Activated T-helper 2 cell treated with anti-CD3 and anti-CD28 coated beads, Interferon-gamma antibody, Interleukin-2, Interleukin-4, amounts not matched to agents 10 μg/mL and 5 μg/mL and 100 μg/mL, durations not matched to agents 14 hours and 24 hours and 36 hours (primary cell): ENCODE data around the gene ANKRD40. TPM values are rescaled to one million over a fixed set of nuclear protein-coding genes. Genes with fewer than 3 reads are reported as not detected.

Experiments
- DNase-seq: peaks from one replicate; pipeline ENCODE4 v3.0.0; 2021; ENCODE audit warnings: low spot score
- H3K27ac Mint-ChIP-seq: one replicate; pipeline ENCODE4 v1.8.0; 2021; ENCODE audit warnings: mixed read lengths
- H3K27me3 Mint-ChIP-seq: one replicate; pipeline ENCODE4 v1.8.0; 2021; ENCODE audit warnings: low read depth, mixed read lengths
- H3K36me3 Mint-ChIP-seq: one replicate; pipeline ENCODE4 v1.8.0; 2021; ENCODE audit warnings: low read depth, mixed read lengths
- H3K4me1 Mint-ChIP-seq: one replicate; pipeline ENCODE4 v1.8.0; 2021; ENCODE audit warnings: low read depth, mixed read lengths
- H3K4me3 Mint-ChIP-seq: one replicate; pipeline ENCODE4 v1.8.0; 2021; ENCODE audit warnings: low read depth, mild to moderate bottlenecking, moderate library complexity, mixed read lengths
- H3K9me3 Mint-ChIP-seq: one replicate; pipeline ENCODE4 v1.8.0; 2021; ENCODE audit warnings: mixed read lengths
- intact Hi-C: fragments of 100-400 bp; cut with micrococcal nuclease; formaldehyde crosslinking; loops from one replicate; pipeline ENCODE4 v1.15.1; 2023
- total RNA-seq: library from RNA; stranded (reverse); gene quantifications from 2 replicates; pipeline ENCODE4 v1.2.3, GENCODE V29; 2022

Gene ANKRD40, protein sequence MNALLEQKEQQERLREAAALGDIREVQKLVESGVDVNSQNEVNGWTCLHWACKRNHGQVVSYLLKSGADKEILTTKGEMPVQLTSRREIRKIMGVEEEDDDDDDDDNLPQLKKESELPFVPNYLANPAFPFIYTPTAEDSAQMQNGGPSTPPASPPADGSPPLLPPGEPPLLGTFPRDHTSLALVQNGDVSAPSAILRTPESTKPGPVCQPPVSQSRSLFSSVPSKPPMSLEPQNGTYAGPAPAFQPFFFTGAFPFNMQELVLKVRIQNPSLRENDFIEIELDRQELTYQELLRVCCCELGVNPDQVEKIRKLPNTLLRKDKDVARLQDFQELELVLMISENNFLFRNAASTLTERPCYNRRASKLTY
- 37.8 and 39.4 TPM in 2 replicates for total RNA-seq

DNA sequence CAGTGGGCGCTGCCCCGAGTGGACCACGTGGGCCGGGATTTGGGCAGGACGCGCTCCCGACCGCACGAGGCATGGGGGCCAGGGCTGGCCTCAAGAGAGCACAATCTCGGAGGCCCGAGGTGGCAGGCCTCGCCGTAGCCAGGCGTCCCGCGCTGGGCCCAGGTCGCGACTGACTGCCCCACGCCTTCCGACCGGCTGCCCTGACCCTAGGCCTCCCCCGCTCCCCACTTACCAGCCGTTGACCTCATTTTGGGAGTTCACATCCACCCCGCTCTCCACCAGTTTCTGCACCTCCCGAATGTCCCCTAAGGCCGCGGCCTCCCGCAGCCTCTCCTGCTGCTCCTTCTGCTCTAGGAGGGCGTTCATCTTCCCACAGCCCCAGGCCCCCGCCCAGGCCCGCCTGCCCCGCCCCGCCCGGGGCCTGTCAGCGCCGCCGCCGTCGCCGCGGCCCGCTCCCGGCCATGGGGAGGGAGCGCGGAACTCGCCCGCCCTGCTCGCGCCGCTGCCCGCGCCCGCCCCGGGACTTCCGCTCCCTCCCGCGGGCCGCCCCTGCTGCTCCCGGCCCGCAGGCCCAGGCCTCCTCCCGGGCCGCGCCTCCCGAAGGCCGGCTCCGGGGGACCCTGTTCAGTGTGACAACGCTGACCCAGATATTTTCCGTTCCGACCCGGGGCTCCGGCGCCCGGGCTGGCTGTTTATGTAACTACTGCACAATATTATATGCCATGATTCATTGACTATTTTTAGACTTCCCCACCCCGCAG, at the start of gene ANKRD40:
Gene ANKRD40 (minus strand): TSS at position 626 of the 761 bp plus-strand sequence. CDS start 260 bp downstream, at position 366.
- peak; percentile 91 for DNase-seq

DNA sequence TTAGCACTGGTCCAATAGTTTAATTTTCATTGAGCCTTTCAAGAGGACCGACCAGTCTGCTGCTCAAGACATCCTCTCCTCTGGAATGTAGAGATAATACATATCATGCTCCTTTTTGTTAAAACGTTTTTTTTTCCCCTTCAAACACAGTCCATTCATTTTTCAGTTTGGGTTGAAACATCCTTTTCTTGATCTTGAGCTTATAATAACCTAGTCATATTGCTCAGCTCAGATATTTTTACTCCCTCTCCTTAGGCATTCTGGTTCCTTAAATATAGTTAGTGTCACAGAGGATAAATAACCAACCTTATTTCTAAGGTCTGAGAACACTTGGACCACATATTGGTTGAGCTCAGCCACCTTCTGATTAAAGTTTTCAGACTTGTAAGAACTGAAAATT, 46.8 kb upstream of the ANKRD40 start:
- intact Hi-C loops = no loop called here

More for the DNA sequence above, at the start of gene ANKRD40:
- H3K27me3 Mint-ChIP-seq = peaks cover 3% of the 10 kb centered on the region
- no peaks in the 10 kb centered on the region for H3K9me3 Mint-ChIP-seq
- H3K36me3 Mint-ChIP-seq = peaks cover 28% of the 10 kb centered on the region
- H3K27ac Mint-ChIP-seq = peak within 1 kb of the TSS; percentile 95
- intact Hi-C loops = loop anchor here (1.0 to 10.0 kb wide), 4 partner anchors 12 to 223 kb away; partner anchors contain the start of genes LUC7L3, SPATA20 and TOB1
- peaks cover 28% of the 10 kb centered on the region for H3K4me1 Mint-ChIP-seq
- H3K4me3 Mint-ChIP-seq = peak within 1 kb of the TSS; percentile 94

DNA sequence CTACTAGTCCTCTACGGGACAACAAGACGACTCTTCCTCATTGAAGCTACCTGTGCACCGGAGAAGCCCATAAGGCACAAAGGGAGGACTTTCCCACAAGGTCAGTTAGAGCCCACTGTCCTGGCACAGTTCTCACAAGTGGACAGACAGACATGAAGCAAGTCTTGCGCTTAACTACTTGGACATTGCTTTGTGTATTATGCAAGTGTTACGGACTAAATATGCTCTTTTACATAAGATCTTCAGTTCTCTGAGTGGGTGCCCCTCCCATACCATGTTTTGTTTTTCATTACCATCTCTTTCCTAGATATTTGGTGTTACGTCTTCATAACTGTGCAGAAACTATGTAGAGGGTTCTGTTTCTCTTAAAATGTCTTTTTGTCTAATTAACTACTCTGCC, 41.5 kb upstream of the ANKRD40 start:
- Mint-ChIP-seq H3K27ac (no peak overlapping the region), H3K4me3 (no peak overlapping the region), H3K9me3 (no peaks in the 10 kb centered on the region), H3K27me3 (no peaks in the 10 kb centered on the region), H3K4me1 (peaks cover 3% of the 10 kb centered on the region), H3K36me3 (peaks cover 80% of the 10 kb centered on the region)
- DNase-seq = no peak
- intact Hi-C loops = no loop called here

More for the DNA sequence above, 46.8 kb upstream of the ANKRD40 start:
- no peaks in the 10 kb centered on the region for H3K9me3 Mint-ChIP-seq
- DNase-seq = no peak
- H3K4me1 Mint-ChIP-seq = no peaks in the 10 kb centered on the region
- H3K36me3 Mint-ChIP-seq = peaks cover 46% of the 10 kb centered on the region
- no peak overlapping the region for H3K4me3 Mint-ChIP-seq
- no peaks in the 10 kb centered on the region for H3K27me3 Mint-ChIP-seq
- H3K27ac Mint-ChIP-seq = no peak overlapping the region

DNA sequence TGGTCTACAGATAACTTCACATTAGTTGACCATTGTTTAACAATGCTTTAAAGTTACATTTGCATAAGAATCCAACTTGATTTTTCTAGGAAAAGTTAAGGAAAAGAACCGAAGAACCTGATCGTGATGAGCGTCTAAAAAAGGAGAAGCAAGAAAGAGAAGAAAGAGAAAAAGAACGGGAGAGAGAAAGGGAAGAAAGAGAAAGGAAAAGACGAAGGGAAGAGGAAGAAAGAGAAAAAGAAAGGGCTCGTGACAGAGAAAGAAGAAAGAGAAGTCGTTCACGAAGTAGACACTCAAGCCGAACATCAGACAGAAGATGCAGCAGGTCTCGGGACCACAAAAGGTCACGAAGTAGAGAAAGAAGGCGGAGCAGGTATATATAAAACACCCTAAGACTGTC, 37.9 kb upstream of the ANKRD40 start:
- Mint-ChIP-seq H3K36me3 (peaks cover 87% of the 10 kb centered on the region), H3K4me1 (peaks cover 3% of the 10 kb centered on the region), H3K27me3 (no peaks in the 10 kb centered on the region), H3K27ac (no peak overlapping the region), H3K4me3 (no peak overlapping the region), H3K9me3 (no peaks in the 10 kb centered on the region)
- DNase-seq = no peak
- intact Hi-C loops = no loop called here

DNA sequence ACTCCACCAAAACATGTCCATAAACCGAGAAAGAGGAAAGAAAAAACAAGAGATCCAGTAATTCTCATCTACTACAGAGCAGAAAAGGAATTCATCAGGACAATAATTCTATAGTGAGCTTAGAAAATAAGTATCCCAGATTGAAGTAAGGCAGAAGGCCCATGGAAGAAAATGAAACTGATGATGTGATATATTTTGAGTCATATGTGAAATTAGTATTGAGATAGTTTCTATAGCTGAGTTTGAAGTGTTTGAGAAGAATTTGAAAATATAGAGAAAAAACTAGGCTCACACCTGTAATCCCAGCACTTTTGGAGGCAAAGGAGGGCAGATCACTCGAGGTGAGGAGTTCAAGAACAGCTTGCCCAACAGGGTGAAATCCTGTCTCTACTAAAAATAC, 31.4 kb upstream of the ANKRD40 start:
- intact Hi-C loops = no loop called here
- Mint-ChIP-seq H3K4me3 (no peak overlapping the region), H3K4me1 (peaks cover 30% of the 10 kb centered on the region), H3K27ac (no peak overlapping the region), H3K36me3 (peaks cover 79% of the 10 kb centered on the region), H3K27me3 (no peaks in the 10 kb centered on the region), H3K9me3 (no peaks in the 10 kb centered on the region)
- no peak for DNase-seq

DNA sequence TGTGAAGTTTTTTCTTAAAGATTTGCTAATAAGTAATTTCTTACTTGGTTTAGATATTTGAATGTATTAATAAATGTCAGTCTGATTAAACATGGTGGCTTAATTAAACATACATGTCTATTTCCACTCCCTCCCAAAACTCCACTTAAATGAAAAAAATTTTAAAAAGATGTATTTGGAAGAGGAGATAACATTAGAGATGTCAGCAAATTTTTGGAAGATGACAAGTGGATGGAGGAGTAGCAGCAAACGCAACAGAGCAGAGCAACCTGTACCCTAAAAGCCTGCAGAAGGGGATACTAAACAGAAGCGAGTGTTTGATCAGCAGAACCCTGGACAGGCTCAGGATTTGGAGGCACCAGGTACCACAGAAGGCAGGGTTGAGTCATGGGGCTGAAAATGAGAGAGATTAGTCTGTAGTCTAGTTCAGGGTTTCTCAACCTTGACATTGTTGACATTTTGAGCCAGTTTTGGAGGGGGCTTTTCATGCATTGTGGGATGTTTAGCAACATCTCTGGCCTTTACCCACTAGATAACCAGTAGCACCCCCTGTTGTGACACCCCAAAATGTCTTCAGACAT, 29.5 kb upstream of the ANKRD40 start:
- no peaks in the 10 kb centered on the region for H3K27me3 Mint-ChIP-seq
- H3K27ac Mint-ChIP-seq = peak overlapping the region; percentile 45
- H3K9me3 Mint-ChIP-seq = no peaks in the 10 kb centered on the region
- no peak overlapping the region for H3K4me3 Mint-ChIP-seq
- DNase-seq = no peak
- peaks cover 32% of the 10 kb centered on the region for H3K4me1 Mint-ChIP-seq
- peaks cover 67% of the 10 kb centered on the region for H3K36me3 Mint-ChIP-seq
- intact Hi-C loops = no loop called here

DNA sequence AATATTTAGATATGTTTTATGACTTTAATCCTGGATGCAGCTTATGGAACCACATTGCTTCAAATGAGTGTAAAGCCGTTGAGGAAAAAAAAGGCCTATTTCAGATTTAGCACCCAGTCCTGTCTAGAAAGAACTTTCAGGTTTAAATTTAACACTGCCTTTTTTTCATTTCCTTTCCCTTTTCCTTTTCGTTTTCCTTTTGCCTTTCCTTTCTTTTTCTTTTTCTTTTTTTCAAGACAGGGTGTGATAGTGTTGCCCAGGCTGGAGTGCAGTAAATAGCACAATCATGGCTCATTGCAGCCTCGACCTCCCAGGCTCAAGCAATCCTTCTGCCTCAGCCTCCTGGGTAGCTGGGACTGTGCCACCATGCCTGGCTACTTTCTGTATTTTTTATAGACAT, 27.6 kb upstream of the ANKRD40 start:
- no peak overlapping the region for H3K27ac Mint-ChIP-seq
- peaks cover 40% of the 10 kb centered on the region for H3K4me1 Mint-ChIP-seq
- peaks cover 57% of the 10 kb centered on the region for H3K36me3 Mint-ChIP-seq
- no peaks in the 10 kb centered on the region for H3K9me3 Mint-ChIP-seq
- DNase-seq = no peak
- no peak overlapping the region for H3K4me3 Mint-ChIP-seq
- H3K27me3 Mint-ChIP-seq = no peaks in the 10 kb centered on the region
- intact Hi-C loops = no loop called here

DNA sequence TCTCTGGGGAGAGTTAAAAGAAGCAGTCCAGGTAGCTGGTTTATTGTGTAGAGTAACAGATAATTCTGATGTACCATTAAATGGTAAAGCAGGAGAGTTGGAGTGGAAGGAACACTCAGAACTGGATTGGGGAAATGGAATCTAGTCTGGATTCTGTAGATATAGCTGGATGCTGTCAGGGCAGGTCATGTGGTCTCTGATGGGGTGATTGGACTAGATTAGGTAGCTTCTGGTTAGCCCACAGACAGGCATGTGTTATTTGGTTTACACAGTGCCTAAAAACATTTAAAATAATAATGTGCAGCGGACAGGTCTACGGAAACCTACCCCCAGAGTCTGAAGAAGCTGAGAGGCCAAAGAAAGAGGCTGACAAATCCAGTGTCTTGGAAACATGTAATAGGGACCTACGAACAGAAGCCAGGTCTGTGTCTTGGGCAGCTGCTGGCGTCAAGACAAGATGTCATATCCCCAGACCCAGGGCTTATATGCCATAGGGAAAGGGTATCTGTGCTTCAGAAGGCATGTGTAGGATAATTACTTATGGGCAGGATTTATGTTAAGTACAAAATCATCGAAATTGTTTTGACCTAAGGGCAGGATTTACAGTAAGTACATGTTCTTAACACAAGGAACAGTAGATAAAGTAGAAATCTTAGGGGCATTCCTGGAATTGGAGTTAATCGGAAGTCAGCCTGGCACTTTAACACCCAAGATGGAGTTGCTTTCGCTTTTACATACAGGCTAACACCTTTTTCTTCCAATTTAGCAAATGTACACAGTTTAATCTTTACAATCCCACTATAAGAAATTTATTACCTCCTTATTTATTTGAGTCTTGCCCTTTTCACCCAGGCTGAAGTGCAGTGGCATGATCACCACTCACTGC, 24.1 kb upstream of the ANKRD40 start:
- Mint-ChIP-seq H3K27me3 (no peaks in the 10 kb centered on the region), H3K9me3 (no peaks in the 10 kb centered on the region), H3K4me1 (peaks cover 40% of the 10 kb centered on the region), H3K4me3 (no peak overlapping the region), H3K27ac (peak overlapping the region; percentile 14), H3K36me3 (peaks cover 31% of the 10 kb centered on the region)
- no peak for DNase-seq
- intact Hi-C loops = no loop called here

DNA sequence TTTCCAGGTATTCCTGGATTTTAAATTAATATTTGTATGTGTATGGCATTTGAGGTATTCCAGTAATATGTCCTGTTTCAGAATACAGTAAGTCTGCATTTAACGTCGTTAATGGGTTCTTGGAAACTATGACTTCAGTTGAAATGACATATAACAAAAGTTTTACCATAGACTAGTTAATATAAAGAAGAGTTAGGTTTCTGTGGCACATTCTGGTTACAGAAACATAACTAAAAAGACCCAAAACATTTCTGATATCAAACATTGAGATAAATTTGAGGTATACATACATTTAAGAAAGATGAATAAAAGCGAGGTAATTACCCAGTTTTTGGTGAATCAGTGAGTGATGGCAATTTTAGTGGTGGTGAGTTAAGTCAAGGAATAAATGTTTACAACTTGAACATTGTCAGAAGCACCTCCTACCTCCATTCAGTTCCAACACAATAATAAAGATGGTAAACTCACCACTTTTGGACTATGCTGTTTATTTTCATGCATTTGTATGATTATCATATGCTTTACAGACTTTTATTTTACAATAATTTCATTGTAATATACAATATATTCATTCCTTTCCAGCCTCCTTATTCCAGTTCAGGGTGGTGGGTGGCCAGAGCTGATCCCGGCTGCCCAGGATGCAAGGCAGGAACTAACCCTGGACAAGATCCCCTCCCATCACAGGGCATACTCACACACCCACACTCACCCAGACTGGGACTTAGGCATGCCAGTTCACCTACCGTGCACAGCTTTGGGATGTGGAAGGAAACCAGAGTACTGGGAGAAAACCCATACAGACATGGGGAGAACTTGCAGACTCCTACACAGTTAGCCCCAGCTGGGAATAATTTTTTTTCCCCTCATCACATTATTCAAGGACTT, 21.4 kb upstream of the ANKRD40 start:
- Mint-ChIP-seq H3K27me3 (no peaks in the 10 kb centered on the region), H3K36me3 (peaks cover 24% of the 10 kb centered on the region), H3K9me3 (no peaks in the 10 kb centered on the region), H3K27ac (peak overlapping the region; percentile 69), H3K4me3 (no peak overlapping the region), H3K4me1 (peaks cover 31% of the 10 kb centered on the region)
- intact Hi-C loops = no loop called here
- no peak for DNase-seq

DNA sequence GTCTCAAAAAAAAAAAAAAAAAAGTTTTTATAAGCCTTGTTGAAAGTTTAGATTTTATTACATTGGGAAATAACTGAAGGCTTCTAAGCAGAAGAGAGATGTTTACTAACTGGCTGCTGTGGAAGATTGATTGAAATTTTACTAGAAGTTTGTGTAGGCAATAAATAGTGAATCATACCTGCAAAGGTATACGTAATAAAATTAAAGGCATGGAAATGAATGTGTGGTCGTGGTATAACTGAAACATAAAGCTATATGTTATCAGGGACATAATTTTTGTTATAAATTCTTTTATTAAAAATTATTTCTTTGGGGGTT, 20.4 kb upstream of the ANKRD40 start:
- peaks cover 30% of the 10 kb centered on the region for H3K4me1 Mint-ChIP-seq
- H3K27me3 Mint-ChIP-seq = no peaks in the 10 kb centered on the region
- no peak overlapping the region for H3K4me3 Mint-ChIP-seq
- DNase-seq = no peak
- H3K9me3 Mint-ChIP-seq = no peaks in the 10 kb centered on the region
- peaks cover 25% of the 10 kb centered on the region for H3K36me3 Mint-ChIP-seq
- no peak overlapping the region for H3K27ac Mint-ChIP-seq
- intact Hi-C loops = no loop called here

DNA sequence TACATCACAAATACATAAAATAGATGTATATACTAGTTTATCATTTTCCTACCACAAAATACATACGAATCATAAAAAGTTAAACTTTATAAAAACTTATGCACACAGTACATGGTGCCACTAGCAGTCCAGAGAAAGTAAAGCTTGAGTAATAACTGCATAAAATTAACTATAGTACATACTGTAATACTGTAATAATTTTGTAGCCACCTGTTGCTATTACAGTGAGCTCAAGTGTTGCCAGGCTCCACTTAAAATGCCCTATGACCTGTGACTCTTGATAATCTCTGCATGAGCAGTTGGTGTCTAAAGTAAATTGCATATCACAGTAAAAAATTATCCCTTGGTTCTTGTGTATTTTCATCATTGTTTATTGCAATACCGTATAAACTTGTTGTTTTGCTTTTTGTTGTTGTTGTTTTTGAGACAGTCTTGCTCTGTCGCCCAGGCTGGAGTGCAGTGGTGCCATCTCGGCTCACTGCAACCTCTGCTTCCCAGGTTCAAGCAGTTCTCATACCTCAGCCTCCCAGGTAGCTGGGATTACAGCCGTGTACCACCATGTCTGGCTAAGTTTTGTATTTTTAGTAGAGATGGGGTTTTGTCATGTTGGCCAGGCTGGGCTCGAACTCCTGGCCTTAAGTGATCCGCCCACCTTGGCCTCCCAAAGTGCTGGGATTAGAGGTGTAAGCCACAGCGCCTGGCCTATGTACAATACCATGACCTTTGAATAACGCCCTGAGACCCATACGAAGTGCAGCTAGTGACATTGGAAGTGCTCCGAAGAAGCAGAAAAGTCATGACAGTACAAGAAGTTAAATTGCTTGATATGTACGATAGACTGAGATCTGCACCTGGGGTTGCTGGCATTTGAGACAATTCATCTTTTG, 18.3 kb upstream of the ANKRD40 start:
- no peak overlapping the region for H3K27ac Mint-ChIP-seq
- H3K4me1 Mint-ChIP-seq = peaks cover 36% of the 10 kb centered on the region
- H3K27me3 Mint-ChIP-seq = no peaks in the 10 kb centered on the region
- intact Hi-C loops = no loop called here
- H3K4me3 Mint-ChIP-seq = no peak overlapping the region
- DNase-seq = no peak
- no peaks in the 10 kb centered on the region for H3K9me3 Mint-ChIP-seq
- H3K36me3 Mint-ChIP-seq = peaks cover 29% of the 10 kb centered on the region
